HG03354 (cell line): Measurements from ENCODE around the gene FAM81A.
"Not testable (repeated sequence)": the region's sequence is repeated elsewhere in the genome, so short reads cannot be mapped to it uniquely, and the experiment has no call there.

Source experiments
- ATAC-seq: cut with Tn5 transposase; IDR thresholded peaks from one replicate; pipeline ENCODE4 v1.9.1; 2021; ENCODE audit warnings: mild to moderate bottlenecking; ENCODE audit not compliant: unreplicated experiment, poor library complexity, severe bottlenecking

Gene FAM81A

GRCh38 chr15:59461521-59461920 is 23.5 kb downstream of the FAM81A start:
- no peak for ATAC-seq

- ATAC-seq, result no peak
Observed at GRCh38 chr15:59473226-59473625, 35.2 kb downstream of the FAM81A start.

GRCh38 chr15:59475161-59475560 is 37.2 kb downstream of the FAM81A start:
- ATAC-seq, result not testable (repeated sequence)

- ATAC-seq, result no peak
Observed at GRCh38 chr15:59484399-59484798, 46.4 kb downstream of the FAM81A start.

GRCh38 chr15:59485036-59485435 is 47.0 kb downstream of the FAM81A start:
- no peak for ATAC-seq

- not testable (repeated sequence) for ATAC-seq
Observed at GRCh38 chr15:59489485-59489884, 51.5 kb downstream of the FAM81A start.

GRCh38 chr15:59491062-59491461 is 53.1 kb downstream of the FAM81A start:
- ATAC-seq, result no peak

GRCh38 chr15:59492389-59493377 is 54.7 kb downstream of the FAM81A start:
- ATAC-seq, result peak; percentile 50

- ATAC-seq, result no peak
Observed at GRCh38 chr15:59501597-59501996, 63.6 kb downstream of the FAM81A start.

- ATAC-seq, result no peak
Observed at GRCh38 chr15:59515190-59515589, 77.2 kb downstream of the FAM81A start.

- ATAC-seq, result peak; percentile 73
Observed at GRCh38 chr15:59516655-59517461, 78.9 kb downstream of the FAM81A start.

GRCh38 chr15:59519329-59519728 is 81.3 kb downstream of the FAM81A start:
- no peak for ATAC-seq

GRCh38 chr15:59521443-59521842 is 83.5 kb downstream of the FAM81A start:
- no peak for ATAC-seq

GRCh38 chr15:59522988-59523461 is 85.0 kb downstream of the FAM81A start:
- no peak for ATAC-seq

- no peak for ATAC-seq
Observed at GRCh38 chr15:59523702-59524101, 85.7 kb downstream of the FAM81A start.

GRCh38 chr15:59524331-59524731 is 86.3 kb downstream of the FAM81A start:
- ATAC-seq, result no peak

GRCh38 chr15:59526466-59526865 is 88.5 kb downstream of the FAM81A start:
- not testable (repeated sequence) for ATAC-seq

- no peak for ATAC-seq
Observed at GRCh38 chr15:59528429-59528828, 90.4 kb downstream of the FAM81A start.

GRCh38 chr15:59528961-59529402 is 91.0 kb downstream of the FAM81A start:
- peak; percentile 65 for ATAC-seq

- ATAC-seq, result no peak
Observed at GRCh38 chr15:59531066-59531675, 93.2 kb downstream of the FAM81A start.
